NCI-H2196 (cell line): ENCODE measurements around the gene SPRY1.
A peak's percentile ranks its signal among the peaks of the same experiment; 100 is the strongest.

Experiments used
- DNase-seq: peaks from one replicate; lab custom pipeline; 2025; ENCODE audit not compliant: unreplicated experiment; lab: John Stamatoyannopoulos, UW

The SPRY1 gene

GRCh38 chr4:123396307-123397143 is at the start of gene SPRY1:
Gene SPRY1 (plus strand): TSS chr4:123396795. CDS start chr4:123401592, 4,797 bp downstream.
- DNase-seq, result peak; percentile 74

GRCh38 chr4:123346951-123347350 is 49.6 kb upstream of the SPRY1 start:
- no peak for DNase-seq

GRCh38 chr4:123348946-123349345 is 47.6 kb upstream of the SPRY1 start:
- DNase-seq, result no peak

- DNase-seq, result no peak
Observed at GRCh38 chr4:123349421-123350190, 47.0 kb upstream of the SPRY1 start.

GRCh38 chr4:123350191-123350544 is 46.4 kb upstream of the SPRY1 start:
- no peak for DNase-seq

- no peak for DNase-seq
Observed at GRCh38 chr4:123350726-123351125, 45.9 kb upstream of the SPRY1 start.

GRCh38 chr4:123351713-123352112 is 44.9 kb upstream of the SPRY1 start:
- no peak for DNase-seq

GRCh38 chr4:123352240-123352945 is 44.2 kb upstream of the SPRY1 start:
- no peak for DNase-seq

- DNase-seq, result no peak
Observed at GRCh38 chr4:123352966-123353365, 43.6 kb upstream of the SPRY1 start.

- no peak for DNase-seq
Observed at GRCh38 chr4:123353656-123354055, 42.9 kb upstream of the SPRY1 start.

GRCh38 chr4:123354701-123355100 is 41.9 kb upstream of the SPRY1 start:
- no peak for DNase-seq

- DNase-seq, result no peak
Observed at GRCh38 chr4:123356921-123357320, 39.7 kb upstream of the SPRY1 start.

- DNase-seq, result no peak
Observed at GRCh38 chr4:123359449-123360315, 36.9 kb upstream of the SPRY1 start.

GRCh38 chr4:123361195-123361861 is 35.3 kb upstream of the SPRY1 start:
- DNase-seq, result no peak

- DNase-seq, result no peak
Observed at GRCh38 chr4:123362103-123362502, 34.5 kb upstream of the SPRY1 start.

- DNase-seq, result no peak
Observed at GRCh38 chr4:123363729-123364128, 32.9 kb upstream of the SPRY1 start.

GRCh38 chr4:123364906-123365305 is 31.7 kb upstream of the SPRY1 start:
- no peak for DNase-seq

GRCh38 chr4:123365412-123365811 is 31.2 kb upstream of the SPRY1 start:
- DNase-seq, result no peak

GRCh38 chr4:123366144-123366748 is 30.3 kb upstream of the SPRY1 start:
- DNase-seq, result no peak

GRCh38 chr4:123378794-123379193 is 17.8 kb upstream of the SPRY1 start:
- DNase-seq, result no peak
